ENCODE data around the gene NCKAP5.

NCKAP5 gene

DNA sequence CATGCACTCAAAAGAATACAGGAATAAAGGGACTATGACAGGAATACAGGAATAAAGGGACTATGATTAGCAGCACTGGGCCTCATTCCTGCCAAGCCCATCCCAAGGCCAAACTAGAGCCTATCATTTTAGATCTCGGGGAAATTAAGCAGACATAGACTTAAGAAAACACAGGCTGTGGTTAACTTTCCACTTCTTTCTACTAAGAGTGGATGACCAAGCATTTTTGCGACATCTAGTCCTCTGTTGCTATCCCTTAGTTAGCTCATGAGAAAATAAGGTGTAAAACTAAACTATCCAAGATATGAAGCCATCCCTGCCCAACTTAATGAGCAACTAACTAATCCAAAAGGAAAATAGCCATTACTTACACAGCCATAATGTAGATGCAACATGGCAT, 904.2 kb downstream of the NCKAP5 start:
- no peak overlapping the region for H3K27ac ChIP-seq (ENCODE audit: low read depth, low read length)
- H2BK5ac ChIP-seq (ENCODE audit: low read length): no peak overlapping the region
- H2BK15ac ChIP-seq (replicated peaks; ENCODE audit: low read depth): no peak overlapping the region
- no CpG with 5 or more reads among the region's 2 CpGs for WGBS (ENCODE audit: extremely low coverage, insufficient coverage, low lambda C conversion rate)
- no peak overlapping the region for H3K56ac ChIP-seq (ENCODE audit: low read length)
- H3K79me1 ChIP-seq (ENCODE audit: low read length): no peaks in the 10 kb centered on the region
- H3K4ac ChIP-seq (ENCODE audit: low read depth, low read length): no peak overlapping the region
- no peak for DNase-seq
- no peak overlapping the region for H3K9ac ChIP-seq (ENCODE audit: low read length)
- no peak overlapping the region for H4K8ac ChIP-seq (ENCODE audit: low read depth, low read length)
- no peak overlapping the region for H4K5ac ChIP-seq (ENCODE audit: low read length)
- no peaks in the 10 kb centered on the region for H3K79me2 ChIP-seq (ENCODE audit: control insufficient read depth, insufficient read depth, low read length)
- no peak overlapping the region for H2BK120ac ChIP-seq (ENCODE audit: low read depth, low read length)
- no peaks in the 10 kb centered on the region for H3K36me3 ChIP-seq (ENCODE audit: control insufficient read depth, insufficient read depth, low read length)
- H3K23ac ChIP-seq (ENCODE audit: low read length): no peak overlapping the region
- H2AK5ac ChIP-seq (ENCODE audit: low read length): no peak overlapping the region
- H3K4me3 ChIP-seq (ENCODE audit: low read length): no peak overlapping the region
- H3K4me2 ChIP-seq (ENCODE audit: low read length): no peak overlapping the region
- no peaks in the 10 kb centered on the region for H3K27me3 ChIP-seq (ENCODE audit: insufficient read depth, low read length, poor library complexity)
- H3K4me1 ChIP-seq (ENCODE audit: control insufficient read depth, low read depth, low read length): peaks cover 11% of the 10 kb centered on the region
- H3K18ac ChIP-seq (ENCODE audit: low read length): no peak overlapping the region

GRCh38 chr2:132662732-132663131, 905.5 kb downstream of the NCKAP5 start:
- Histone ChIP-seq H3K79me1 (ENCODE audit: low read length) (no peaks in the 10 kb centered on the region), H4K5ac (ENCODE audit: low read length) (no peak overlapping the region), H4K8ac (ENCODE audit: low read depth, low read length) (no peak overlapping the region), H2AK5ac (ENCODE audit: low read length) (no peak overlapping the region), H3K4me3 (ENCODE audit: low read length) (no peak overlapping the region), H3K23ac (ENCODE audit: low read length) (no peak overlapping the region), H2BK5ac (ENCODE audit: low read length) (no peak overlapping the region), H3K79me2 (ENCODE audit: control insufficient read depth, insufficient read depth, low read length) (no peaks in the 10 kb centered on the region), H3K4me2 (ENCODE audit: low read length) (no peak overlapping the region), H3K36me3 (ENCODE audit: control insufficient read depth, insufficient read depth, low read length) (no peaks in the 10 kb centered on the region), H3K27ac (ENCODE audit: low read depth, low read length) (no peak overlapping the region), H3K9ac (ENCODE audit: low read length) (no peak overlapping the region), H3K27me3 (ENCODE audit: insufficient read depth, low read length, poor library complexity) (no peaks in the 10 kb centered on the region), H3K4me1 (ENCODE audit: control insufficient read depth, low read depth, low read length) (peaks cover 4% of the 10 kb centered on the region), H2BK120ac (ENCODE audit: low read depth, low read length) (no peak overlapping the region), H3K18ac (ENCODE audit: low read length) (no peak overlapping the region), H2BK15ac (replicated peaks; ENCODE audit: low read depth) (no peak overlapping the region), H3K56ac (ENCODE audit: low read length) (no peak overlapping the region), H3K4ac (ENCODE audit: low read depth, low read length) (no peak overlapping the region)
- no CpG with 5 or more reads among the region's 3 CpGs for WGBS (ENCODE audit: extremely low coverage, insufficient coverage, low lambda C conversion rate)
- DNase-seq: no peak

DNA sequence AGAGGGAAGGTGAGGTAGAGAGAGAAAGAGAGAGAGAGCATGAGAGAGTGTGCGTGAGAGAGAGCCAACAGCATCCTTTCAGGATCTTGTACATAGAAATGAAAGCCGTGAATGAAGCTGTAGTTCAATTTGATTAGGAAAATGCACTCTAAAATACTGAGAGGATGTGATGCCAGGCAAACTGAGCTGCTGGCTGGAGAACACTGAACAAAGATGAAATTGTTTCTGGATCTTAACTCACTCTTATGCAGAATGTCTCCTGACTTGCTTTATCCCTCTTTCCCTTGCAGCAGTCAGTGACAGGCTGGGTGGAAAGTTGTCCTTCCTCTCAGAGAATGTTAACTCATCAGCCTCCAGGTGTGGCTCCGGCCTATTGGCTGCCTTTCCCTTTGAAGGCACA, 908.9 kb downstream of the NCKAP5 start:
- Histone ChIP-seq H3K4ac (ENCODE audit: low read depth, low read length) (no peak overlapping the region), H2AK5ac (ENCODE audit: low read length) (no peak overlapping the region), H3K18ac (ENCODE audit: low read length) (no peak overlapping the region), H3K23ac (ENCODE audit: low read length) (no peak overlapping the region), H3K4me3 (ENCODE audit: low read length) (no peak overlapping the region), H3K4me2 (ENCODE audit: low read length) (no peak overlapping the region), H3K36me3 (ENCODE audit: control insufficient read depth, insufficient read depth, low read length) (no peaks in the 10 kb centered on the region), H3K56ac (ENCODE audit: low read length) (no peak overlapping the region), H3K27me3 (ENCODE audit: insufficient read depth, low read length, poor library complexity) (no peaks in the 10 kb centered on the region), H3K4me1 (ENCODE audit: control insufficient read depth, low read depth, low read length) (no peaks in the 10 kb centered on the region), H3K9ac (ENCODE audit: low read length) (no peak overlapping the region), H3K79me1 (ENCODE audit: low read length) (no peaks in the 10 kb centered on the region), H4K5ac (ENCODE audit: low read length) (no peak overlapping the region), H2BK120ac (ENCODE audit: low read depth, low read length) (no peak overlapping the region), H3K79me2 (ENCODE audit: control insufficient read depth, insufficient read depth, low read length) (no peaks in the 10 kb centered on the region), H4K8ac (ENCODE audit: low read depth, low read length) (no peak overlapping the region), H3K27ac (ENCODE audit: low read depth, low read length) (no peak overlapping the region), H2BK5ac (ENCODE audit: low read length) (no peak overlapping the region), H2BK15ac (replicated peaks; ENCODE audit: low read depth) (no peak overlapping the region)
- DNase-seq: no peak
- WGBS (ENCODE audit: extremely low coverage, insufficient coverage, low lambda C conversion rate): no CpG with 5 or more reads among the region's 3 CpGs

DNA sequence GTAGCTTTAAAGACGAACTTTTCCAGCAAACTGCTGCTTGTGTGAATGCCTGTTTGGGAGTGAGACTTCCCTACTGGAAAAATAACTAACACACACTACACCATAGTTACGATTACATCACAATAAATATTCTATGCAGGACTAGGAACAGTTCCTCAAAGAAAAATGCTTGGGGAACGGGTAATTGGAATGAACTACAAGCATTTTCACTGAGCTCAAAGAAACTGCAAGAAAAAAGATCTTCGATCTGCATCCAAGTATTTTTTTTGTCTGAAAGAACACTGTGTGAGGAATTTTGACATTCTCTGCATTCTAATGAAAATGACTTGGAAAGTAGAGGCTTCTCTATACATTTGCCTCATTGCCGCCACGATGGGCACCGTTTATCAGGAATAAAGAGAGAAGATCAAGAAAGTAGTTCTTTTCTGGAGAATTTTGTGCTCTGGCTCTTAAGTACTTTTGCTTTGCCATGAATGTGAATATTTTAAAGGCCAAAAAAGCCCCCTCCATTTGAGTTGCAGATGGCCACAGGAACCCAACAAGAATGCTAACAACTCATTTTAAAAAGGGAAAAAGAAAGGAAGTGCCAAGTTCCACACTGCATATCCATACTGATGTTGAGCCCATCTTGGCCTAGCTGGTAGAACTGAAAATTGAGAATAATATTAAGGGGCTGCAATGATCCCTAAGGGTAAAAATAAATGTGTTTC, 911.8 kb downstream of the NCKAP5 start:
- Histone ChIP-seq H2BK120ac (ENCODE audit: low read depth, low read length) (no peak overlapping the region), H3K18ac (ENCODE audit: low read length) (no peak overlapping the region), H2BK5ac (ENCODE audit: low read length) (no peak overlapping the region), H3K9ac (ENCODE audit: low read length) (no peak overlapping the region), H3K79me1 (ENCODE audit: low read length) (no peaks in the 10 kb centered on the region), H4K8ac (ENCODE audit: low read depth, low read length) (peak overlapping the region; percentile 13), H3K4me3 (ENCODE audit: low read length) (no peak overlapping the region), H2BK15ac (replicated peaks; ENCODE audit: low read depth) (no peak overlapping the region), H3K27ac (ENCODE audit: low read depth, low read length) (no peak overlapping the region), H3K23ac (ENCODE audit: low read length) (no peak overlapping the region), H3K56ac (ENCODE audit: low read length) (no peak overlapping the region), H3K36me3 (ENCODE audit: control insufficient read depth, insufficient read depth, low read length) (no peaks in the 10 kb centered on the region), H4K5ac (ENCODE audit: low read length) (no peak overlapping the region), H3K79me2 (ENCODE audit: control insufficient read depth, insufficient read depth, low read length) (no peaks in the 10 kb centered on the region), H3K4ac (ENCODE audit: low read depth, low read length) (no peak overlapping the region), H3K4me1 (ENCODE audit: control insufficient read depth, low read depth, low read length) (no peaks in the 10 kb centered on the region), H3K27me3 (ENCODE audit: insufficient read depth, low read length, poor library complexity) (no peaks in the 10 kb centered on the region), H2AK5ac (ENCODE audit: low read length) (no peak overlapping the region), H3K4me2 (ENCODE audit: low read length) (no peak overlapping the region)
- no peak for DNase-seq
- WGBS (ENCODE audit: extremely low coverage, insufficient coverage, low lambda C conversion rate): no CpG with 5 or more reads among the region's 7 CpGs

DNA sequence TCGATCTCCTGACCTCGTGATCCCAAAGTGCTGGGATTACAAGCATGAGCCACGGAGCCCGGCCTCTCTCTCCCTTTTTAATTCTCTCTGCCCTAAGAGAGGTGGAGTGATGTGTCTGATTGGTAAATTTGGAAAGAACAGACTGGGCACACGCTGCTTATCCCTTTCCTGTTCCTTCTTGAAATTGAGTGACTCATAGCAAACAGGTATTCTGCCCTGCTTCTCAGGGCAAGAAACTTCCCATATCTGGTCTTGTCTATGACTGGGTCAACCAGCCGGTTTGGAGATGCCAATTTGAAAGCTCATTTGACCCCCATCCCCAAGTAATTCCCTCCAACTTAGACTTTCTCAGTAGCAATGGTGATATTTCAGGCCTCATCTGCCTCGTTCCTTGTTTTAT, 913.3 kb downstream of the NCKAP5 start:
- H3K27me3 ChIP-seq (ENCODE audit: insufficient read depth, low read length, poor library complexity): no peaks in the 10 kb centered on the region
- no peak overlapping the region for H3K23ac ChIP-seq (ENCODE audit: low read length)
- H3K79me2 ChIP-seq (ENCODE audit: control insufficient read depth, insufficient read depth, low read length): no peaks in the 10 kb centered on the region
- no peaks in the 10 kb centered on the region for H3K4me1 ChIP-seq (ENCODE audit: control insufficient read depth, low read depth, low read length)
- no peak overlapping the region for H3K4ac ChIP-seq (ENCODE audit: low read depth, low read length)
- no peak overlapping the region for H3K18ac ChIP-seq (ENCODE audit: low read length)
- H3K4me2 ChIP-seq (ENCODE audit: low read length): no peak overlapping the region
- no peak overlapping the region for H3K9ac ChIP-seq (ENCODE audit: low read length)
- H2BK5ac ChIP-seq (ENCODE audit: low read length): no peak overlapping the region
- no peak for DNase-seq
- no CpG with 5 or more reads among the region's 7 CpGs for WGBS (ENCODE audit: extremely low coverage, insufficient coverage, low lambda C conversion rate)
- no peak overlapping the region for H3K56ac ChIP-seq (ENCODE audit: low read length)
- no peak overlapping the region for H4K5ac ChIP-seq (ENCODE audit: low read length)
- H2BK120ac ChIP-seq (ENCODE audit: low read depth, low read length): no peak overlapping the region
- H3K4me3 ChIP-seq (ENCODE audit: low read length): no peak overlapping the region
- no peak overlapping the region for H2BK15ac ChIP-seq (replicated peaks; ENCODE audit: low read depth)
- no peaks in the 10 kb centered on the region for H3K79me1 ChIP-seq (ENCODE audit: low read length)
- H4K8ac ChIP-seq (ENCODE audit: low read depth, low read length): no peak overlapping the region
- H2AK5ac ChIP-seq (ENCODE audit: low read length): no peak overlapping the region
- H3K36me3 ChIP-seq (ENCODE audit: control insufficient read depth, insufficient read depth, low read length): no peaks in the 10 kb centered on the region
- H3K27ac ChIP-seq (ENCODE audit: low read depth, low read length): no peak overlapping the region

- no peak overlapping the region for H3K9ac ChIP-seq (ENCODE audit: low read length)
- no peak overlapping the region for H2BK5ac ChIP-seq (ENCODE audit: low read length)
- no peak overlapping the region for H3K56ac ChIP-seq (ENCODE audit: low read length)
- H3K4me3 ChIP-seq (ENCODE audit: low read length): no peak overlapping the region
- H3K79me2 ChIP-seq (ENCODE audit: control insufficient read depth, insufficient read depth, low read length): no peaks in the 10 kb centered on the region
- no peak overlapping the region for H3K4ac ChIP-seq (ENCODE audit: low read depth, low read length)
- no peak overlapping the region for H4K8ac ChIP-seq (ENCODE audit: low read depth, low read length)
- no peak overlapping the region for H3K27ac ChIP-seq (ENCODE audit: low read depth, low read length)
- no peak overlapping the region for H2AK5ac ChIP-seq (ENCODE audit: low read length)
- no peaks in the 10 kb centered on the region for H3K27me3 ChIP-seq (ENCODE audit: insufficient read depth, low read length, poor library complexity)
- no peak overlapping the region for H3K23ac ChIP-seq (ENCODE audit: low read length)
- H2BK120ac ChIP-seq (ENCODE audit: low read depth, low read length): no peak overlapping the region
- H3K79me1 ChIP-seq (ENCODE audit: low read length): no peaks in the 10 kb centered on the region
- no peak overlapping the region for H3K4me2 ChIP-seq (ENCODE audit: low read length)
- no peak overlapping the region for H2BK15ac ChIP-seq (replicated peaks; ENCODE audit: low read depth)
- no peak for DNase-seq
- H4K5ac ChIP-seq (ENCODE audit: low read length): no peak overlapping the region
- no peaks in the 10 kb centered on the region for H3K36me3 ChIP-seq (ENCODE audit: control insufficient read depth, insufficient read depth, low read length)
- H3K18ac ChIP-seq (ENCODE audit: low read length): no peak overlapping the region
- WGBS (ENCODE audit: extremely low coverage, insufficient coverage, low lambda C conversion rate): no CpG with 5 or more reads among the region's 4 CpGs
- no peaks in the 10 kb centered on the region for H3K4me1 ChIP-seq (ENCODE audit: control insufficient read depth, low read depth, low read length)
Measured at GRCh38 chr2:132654335-132654734, 913.9 kb downstream of the NCKAP5 start.
